ENCODE measurements around the gene SLC24A3.

SLC24A3 gene

GRCh38 chr20:19527509-19527908 lies 315.1 kb downstream of the SLC24A3 start:
- Histone ChIP-seq H3K36me3 (ENCODE audit: insufficient read depth, low read length) (no peaks in the 10 kb centered on the region), H3K4me3 (ENCODE audit: low read length) (no peak overlapping the region), H3K27me3 (ENCODE audit: insufficient read depth, low read length) (no peaks in the 10 kb centered on the region), H3K9me3 (ENCODE audit: low read length) (no peaks in the 10 kb centered on the region), H2AFZ (ENCODE audit: low read depth, low read length) (no peak overlapping the region), H3K4me1 (ENCODE audit: insufficient read depth, low read length) (peaks cover 9% of the 10 kb centered on the region)

- Histone ChIP-seq H3K27me3 (ENCODE audit: insufficient read depth, low read length) (no peaks in the 10 kb centered on the region), H3K4me1 (ENCODE audit: insufficient read depth, low read length) (peaks cover 9% of the 10 kb centered on the region), H3K9me3 (ENCODE audit: low read length) (no peaks in the 10 kb centered on the region), H2AFZ (ENCODE audit: low read depth, low read length) (no peak overlapping the region), H3K36me3 (ENCODE audit: insufficient read depth, low read length) (no peaks in the 10 kb centered on the region), H3K4me3 (ENCODE audit: low read length) (no peak overlapping the region)
These were observed 316.0 kb downstream of the SLC24A3 start for GRCh38 chr20:19528286-19529030.

- Histone ChIP-seq H3K27me3 (ENCODE audit: insufficient read depth, low read length) (no peaks in the 10 kb centered on the region), H3K4me1 (ENCODE audit: insufficient read depth, low read length) (peaks cover 9% of the 10 kb centered on the region), H2AFZ (ENCODE audit: low read depth, low read length) (no peak overlapping the region), H3K4me3 (ENCODE audit: low read length) (no peak overlapping the region), H3K9me3 (ENCODE audit: low read length) (no peaks in the 10 kb centered on the region), H3K36me3 (ENCODE audit: insufficient read depth, low read length) (no peaks in the 10 kb centered on the region)
These were observed 317.6 kb downstream of the SLC24A3 start for GRCh38 chr20:19530006-19530405.

- Histone ChIP-seq H3K9me3 (ENCODE audit: low read length) (no peaks in the 10 kb centered on the region), H3K27me3 (ENCODE audit: insufficient read depth, low read length) (no peaks in the 10 kb centered on the region), H3K4me3 (ENCODE audit: low read length) (no peak overlapping the region), H3K36me3 (ENCODE audit: insufficient read depth, low read length) (no peaks in the 10 kb centered on the region), H3K4me1 (ENCODE audit: insufficient read depth, low read length) (peaks cover 9% of the 10 kb centered on the region), H2AFZ (ENCODE audit: low read depth, low read length) (no peak overlapping the region)
These were observed 319.0 kb downstream of the SLC24A3 start for GRCh38 chr20:19531446-19531845.

- H3K4me1 ChIP-seq (ENCODE audit: insufficient read depth, low read length), result no peaks in the 10 kb centered on the region
- H2AFZ ChIP-seq (ENCODE audit: low read depth, low read length), result no peak overlapping the region
- no peaks in the 10 kb centered on the region for H3K9me3 ChIP-seq (ENCODE audit: low read length)
- peaks cover 2% of the 10 kb centered on the region for H3K27me3 ChIP-seq (ENCODE audit: insufficient read depth, low read length)
- no peak overlapping the region for H3K4me3 ChIP-seq (ENCODE audit: low read length)
- H3K36me3 ChIP-seq (ENCODE audit: insufficient read depth, low read length), result no peaks in the 10 kb centered on the region
These were observed 326.1 kb downstream of the SLC24A3 start for GRCh38 chr20:19538556-19538955.

- no peaks in the 10 kb centered on the region for H3K36me3 ChIP-seq (ENCODE audit: insufficient read depth, low read length)
- no peaks in the 10 kb centered on the region for H3K4me1 ChIP-seq (ENCODE audit: insufficient read depth, low read length)
- H2AFZ ChIP-seq (ENCODE audit: low read depth, low read length), result no peak overlapping the region
- H3K4me3 ChIP-seq (ENCODE audit: low read length), result no peak overlapping the region
- H3K9me3 ChIP-seq (ENCODE audit: low read length), result no peaks in the 10 kb centered on the region
- peaks cover 2% of the 10 kb centered on the region for H3K27me3 ChIP-seq (ENCODE audit: insufficient read depth, low read length)
These were observed 326.7 kb downstream of the SLC24A3 start for GRCh38 chr20:19539191-19539590.

GRCh38 chr20:19540392-19540791 lies 327.9 kb downstream of the SLC24A3 start:
- Histone ChIP-seq H3K36me3 (ENCODE audit: insufficient read depth, low read length) (no peaks in the 10 kb centered on the region), H2AFZ (ENCODE audit: low read depth, low read length) (no peak overlapping the region), H3K9me3 (ENCODE audit: low read length) (no peaks in the 10 kb centered on the region), H3K4me1 (ENCODE audit: insufficient read depth, low read length) (no peaks in the 10 kb centered on the region), H3K27me3 (ENCODE audit: insufficient read depth, low read length) (peaks cover 2% of the 10 kb centered on the region), H3K4me3 (ENCODE audit: low read length) (no peak overlapping the region)

- Histone ChIP-seq H3K27me3 (ENCODE audit: insufficient read depth, low read length) (peaks cover 2% of the 10 kb centered on the region), H2AFZ (ENCODE audit: low read depth, low read length) (no peak overlapping the region), H3K36me3 (ENCODE audit: insufficient read depth, low read length) (no peaks in the 10 kb centered on the region), H3K4me1 (ENCODE audit: insufficient read depth, low read length) (no peaks in the 10 kb centered on the region), H3K4me3 (ENCODE audit: low read length) (no peak overlapping the region), H3K9me3 (ENCODE audit: low read length) (no peaks in the 10 kb centered on the region)
These were observed 330.7 kb downstream of the SLC24A3 start for GRCh38 chr20:19543101-19543500.

- no peaks in the 10 kb centered on the region for H3K36me3 ChIP-seq (ENCODE audit: insufficient read depth, low read length)
- no peaks in the 10 kb centered on the region for H3K4me1 ChIP-seq (ENCODE audit: insufficient read depth, low read length)
- H2AFZ ChIP-seq (ENCODE audit: low read depth, low read length), result no peak overlapping the region
- no peaks in the 10 kb centered on the region for H3K9me3 ChIP-seq (ENCODE audit: low read length)
- no peak overlapping the region for H3K4me3 ChIP-seq (ENCODE audit: low read length)
- peaks cover 2% of the 10 kb centered on the region for H3K27me3 ChIP-seq (ENCODE audit: insufficient read depth, low read length)
These were observed 332.2 kb downstream of the SLC24A3 start for GRCh38 chr20:19544684-19545083.

GRCh38 chr20:19546648-19547047 lies 334.2 kb downstream of the SLC24A3 start:
- Histone ChIP-seq H2AFZ (ENCODE audit: low read depth, low read length) (no peak overlapping the region), H3K27me3 (ENCODE audit: insufficient read depth, low read length) (peaks cover 2% of the 10 kb centered on the region), H3K4me1 (ENCODE audit: insufficient read depth, low read length) (peaks cover 2% of the 10 kb centered on the region), H3K4me3 (ENCODE audit: low read length) (no peak overlapping the region), H3K36me3 (ENCODE audit: insufficient read depth, low read length) (no peaks in the 10 kb centered on the region), H3K9me3 (ENCODE audit: low read length) (no peaks in the 10 kb centered on the region)

- H3K4me3 ChIP-seq (ENCODE audit: low read length), result no peak overlapping the region
- no peaks in the 10 kb centered on the region for H3K36me3 ChIP-seq (ENCODE audit: insufficient read depth, low read length)
- peaks cover 11% of the 10 kb centered on the region for H3K4me1 ChIP-seq (ENCODE audit: insufficient read depth, low read length)
- no peak overlapping the region for H2AFZ ChIP-seq (ENCODE audit: low read depth, low read length)
- no peaks in the 10 kb centered on the region for H3K9me3 ChIP-seq (ENCODE audit: low read length)
- H3K27me3 ChIP-seq (ENCODE audit: insufficient read depth, low read length), result peaks cover 2% of the 10 kb centered on the region
These were observed 335.1 kb downstream of the SLC24A3 start for GRCh38 chr20:19547547-19547946.

- H3K4me3 ChIP-seq (ENCODE audit: low read length), result no peak overlapping the region
- H3K36me3 ChIP-seq (ENCODE audit: insufficient read depth, low read length), result no peaks in the 10 kb centered on the region
- H3K9me3 ChIP-seq (ENCODE audit: low read length), result no peaks in the 10 kb centered on the region
- peaks cover 14% of the 10 kb centered on the region for H3K4me1 ChIP-seq (ENCODE audit: insufficient read depth, low read length)
- no peak overlapping the region for H2AFZ ChIP-seq (ENCODE audit: low read depth, low read length)
- no peaks in the 10 kb centered on the region for H3K27me3 ChIP-seq (ENCODE audit: insufficient read depth, low read length)
These were observed 337.5 kb downstream of the SLC24A3 start for GRCh38 chr20:19549896-19550295.

- Histone ChIP-seq H3K9me3 (ENCODE audit: low read length) (no peaks in the 10 kb centered on the region), H2AFZ (ENCODE audit: low read depth, low read length) (no peak overlapping the region), H3K27me3 (ENCODE audit: insufficient read depth, low read length) (no peaks in the 10 kb centered on the region), H3K4me1 (ENCODE audit: insufficient read depth, low read length) (peaks cover 14% of the 10 kb centered on the region), H3K36me3 (ENCODE audit: insufficient read depth, low read length) (no peaks in the 10 kb centered on the region), H3K4me3 (ENCODE audit: low read length) (no peak overlapping the region)
These were observed 340.1 kb downstream of the SLC24A3 start for GRCh38 chr20:19552221-19553180.
